Suprapubic skin (tissue), 4 donors: ENCODE results near the gene XPO6. TPM values are rescaled to one million over a fixed set of nuclear protein-coding genes. Genes with fewer than 3 reads are reported as not detected.

ENCODE experiments used
- DNase-seq, 2 donors: peaks; one replicate each; pipeline ENCODE4 v3.0.0-alpha.2; 2019; ENCODE audit warnings: low spot score in 2 of 2
- H3K27ac ChIP-seq: fragments of 200-600 bp; sonication (generic); one replicate; pipeline ENCODE4 v1.5.1; 2019
- H3K27me3 ChIP-seq: fragments of 200-600 bp; sonication (generic); one replicate; pipeline ENCODE4 v1.5.1; 2019
- H3K36me3 ChIP-seq: fragments of 200-600 bp; sonication (generic); one replicate; pipeline ENCODE4 v1.5.1; 2019
- H3K4me1 ChIP-seq: fragments of 200-600 bp; sonication (generic); one replicate; pipeline ENCODE4 v1.5.1; 2019
- H3K4me3 ChIP-seq: fragments of 200-600 bp; sonication (generic); one replicate; pipeline ENCODE4 v1.5.1; 2019; ENCODE audit warnings: mild to moderate bottlenecking
- H3K9me3 ChIP-seq: fragments of 200-600 bp; sonication (generic); one replicate; pipeline ENCODE4 v1.5.1; 2019
- EP300 ChIP-seq: sonication (generic); formaldehyde crosslinking; IDR thresholded peaks from one replicate; pipeline ENCODE4 v1.6.1; 2017; ENCODE audit warnings: antibody characterized with exemption
- POLR2A ChIP-seq, 2 donors: fragments of 450-650 bp; IDR thresholded peaks; one replicate each; pipeline ENCODE4 v1.6.1; 2017; ENCODE audit warnings: antibody characterized with exemption in 2 of 2, mild to moderate bottlenecking in 2 of 2, moderate library complexity in 2 of 2
- POLR2AphosphoS5 ChIP-seq, 3 donors: sonication (generic); formaldehyde crosslinking; IDR thresholded peaks; one replicate each; pipeline ENCODE4 v1.6.1; 2017; ENCODE audit warnings: antibody characterized with exemption in 3 of 3
- WGBS: methylation state at CpG from one replicate; pipeline ENCODE4 v1.1.5; 2018; 5-methylcytosine and 5-hydroxymethylcytosine counted together
- total RNA-seq, 4 donors: library from RNA; depleted of rRNA; stranded (reverse); fragments of >200 nt; gene quantifications; one replicate each; pipeline ENCODE4 v1.1.0, GENCODE V29; 2016
- TF ChIP-seq, protein P1 (sequence below), 2 donors: fragments of 200-600 bp in 1 of 2; fragments of 450-650 bp in 1 of 2; sonication (generic) in 1 of 2; IDR thresholded peaks; one replicate each; pipeline ENCODE4 v1.5.1; 2016 to 2019; ENCODE audit warnings: antibody characterized with exemption in 2 of 2, mild to moderate bottlenecking in 1 of 2, moderate library complexity in 1 of 2

Gene XPO6
- total RNA-seq, 4 donors from 2014 or later, result 78.6 to 161 (median 88.1) TPM

DNA sequence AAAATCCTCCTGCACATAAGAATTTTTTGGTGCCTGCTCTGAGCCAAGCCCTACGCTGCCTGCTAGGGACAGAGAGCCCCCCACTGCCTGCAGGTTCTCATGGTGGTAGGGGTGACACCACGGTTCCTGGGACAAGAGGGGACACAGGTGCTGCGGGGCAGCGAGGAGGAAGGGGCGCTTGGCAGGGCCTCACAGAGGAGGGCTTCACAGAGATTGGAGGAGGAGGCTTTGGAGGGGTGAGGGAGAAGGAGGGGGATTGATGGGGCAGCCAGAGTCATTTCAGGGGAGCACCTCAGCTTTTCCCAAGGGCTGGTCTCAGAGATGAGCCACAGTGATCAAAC, 118.4 kb downstream of the XPO6 start:
- Histone ChIP-seq H3K9me3 (no peaks in the 10 kb centered on the region), H3K4me3 (no peak overlapping the region), H3K4me1 (peaks cover 10% of the 10 kb centered on the region), H3K27me3 (no peaks in the 10 kb centered on the region), H3K27ac (no peak overlapping the region), H3K36me3 (peaks cover 22% of the 10 kb centered on the region)
- 77% methylated on average over 5 of the region's 5 CpGs for WGBS
- DNase-seq, result no peak
- TF ChIP-seq POLR2AphosphoS5 (IDR thresholded peaks at IDR 0.05) (no peak), POLR2A (IDR thresholded peaks at IDR 0.05) (no peak), EP300 (no peak)
- TF ChIP-seq, protein P1, sequence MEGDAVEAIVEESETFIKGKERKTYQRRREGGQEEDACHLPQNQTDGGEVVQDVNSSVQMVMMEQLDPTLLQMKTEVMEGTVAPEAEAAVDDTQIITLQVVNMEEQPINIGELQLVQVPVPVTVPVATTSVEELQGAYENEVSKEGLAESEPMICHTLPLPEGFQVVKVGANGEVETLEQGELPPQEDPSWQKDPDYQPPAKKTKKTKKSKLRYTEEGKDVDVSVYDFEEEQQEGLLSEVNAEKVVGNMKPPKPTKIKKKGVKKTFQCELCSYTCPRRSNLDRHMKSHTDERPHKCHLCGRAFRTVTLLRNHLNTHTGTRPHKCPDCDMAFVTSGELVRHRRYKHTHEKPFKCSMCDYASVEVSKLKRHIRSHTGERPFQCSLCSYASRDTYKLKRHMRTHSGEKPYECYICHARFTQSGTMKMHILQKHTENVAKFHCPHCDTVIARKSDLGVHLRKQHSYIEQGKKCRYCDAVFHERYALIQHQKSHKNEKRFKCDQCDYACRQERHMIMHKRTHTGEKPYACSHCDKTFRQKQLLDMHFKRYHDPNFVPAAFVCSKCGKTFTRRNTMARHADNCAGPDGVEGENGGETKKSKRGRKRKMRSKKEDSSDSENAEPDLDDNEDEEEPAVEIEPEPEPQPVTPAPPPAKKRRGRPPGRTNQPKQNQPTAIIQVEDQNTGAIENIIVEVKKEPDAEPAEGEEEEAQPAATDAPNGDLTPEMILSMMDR (IDR thresholded peaks at IDR 0.05), result no peak

DNA sequence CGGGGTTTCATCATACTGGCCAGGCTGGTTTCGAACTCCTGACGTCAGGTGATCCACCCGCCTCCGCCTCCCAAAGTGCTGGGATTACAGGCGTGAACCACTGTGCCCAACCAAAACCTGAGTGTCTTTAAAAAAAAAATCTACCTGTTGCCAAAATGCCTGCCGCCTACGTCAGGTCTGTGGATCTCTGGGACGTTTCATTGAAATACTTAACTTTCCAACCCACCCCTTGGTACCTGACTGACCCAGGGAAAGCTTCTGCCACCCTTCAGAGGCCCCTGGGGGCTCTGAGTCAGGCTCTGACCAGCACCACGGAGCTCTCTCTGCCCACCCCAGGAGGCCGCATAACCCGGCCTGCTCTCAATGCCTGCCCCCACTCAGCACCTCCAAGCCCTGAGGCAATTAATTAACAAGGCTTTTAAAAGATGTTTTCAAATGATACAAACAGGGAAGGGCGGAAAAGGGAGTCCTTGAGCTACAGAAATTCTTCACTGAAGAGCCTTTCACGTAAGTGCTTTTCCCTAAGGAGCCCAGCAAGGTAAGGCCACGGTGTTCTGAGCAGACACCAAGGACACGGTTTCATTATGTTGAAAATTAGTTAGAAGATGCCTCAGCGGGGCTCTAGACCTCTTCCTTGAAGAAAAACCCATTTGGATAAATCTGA, 118.9 kb downstream of the XPO6 start:
- no peak overlapping the region for H3K27ac ChIP-seq
- peaks cover 10% of the 10 kb centered on the region for H3K4me1 ChIP-seq
- 55% methylated on average over 17 of the region's 17 CpGs for WGBS
- H3K36me3 ChIP-seq, result peaks cover 17% of the 10 kb centered on the region
- TF ChIP-seq POLR2A (IDR thresholded peaks at IDR 0.05) (no peak), POLR2AphosphoS5 (IDR thresholded peaks at IDR 0.05) (no peak), EP300 (no peak)
- TF ChIP-seq, protein P1 (IDR thresholded peaks at IDR 0.05), result no peak
- no peak for DNase-seq
- no peaks in the 10 kb centered on the region for H3K27me3 ChIP-seq
- H3K4me3 ChIP-seq, result no peak overlapping the region
- no peaks in the 10 kb centered on the region for H3K9me3 ChIP-seq

DNA sequence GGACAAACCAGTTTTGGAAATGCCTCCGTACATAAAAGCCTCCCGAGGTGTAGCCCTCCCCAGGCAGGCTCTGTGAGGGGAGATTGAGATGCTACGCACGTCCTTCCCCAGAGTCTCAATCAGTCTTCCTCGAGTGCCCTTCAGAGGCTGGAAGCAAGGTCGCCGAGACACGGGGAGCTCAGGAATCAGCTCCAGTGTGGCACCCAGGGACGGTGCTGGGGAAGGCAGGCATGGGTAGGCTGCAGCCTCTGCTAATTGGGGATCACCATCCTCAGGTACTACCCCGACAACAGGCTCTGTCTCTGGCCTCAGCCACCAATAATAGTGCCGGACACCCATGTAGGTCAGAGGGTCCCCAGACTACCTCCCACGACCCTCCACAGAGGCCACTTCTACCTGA, 120.1 kb downstream of the XPO6 start:
- Histone ChIP-seq H3K4me1 (peaks cover 10% of the 10 kb centered on the region), H3K9me3 (no peaks in the 10 kb centered on the region), H3K4me3 (no peak overlapping the region), H3K27ac (no peak overlapping the region), H3K36me3 (peaks cover 5% of the 10 kb centered on the region), H3K27me3 (no peaks in the 10 kb centered on the region)
- 94% methylated on average over 4 of the region's 12 CpGs for WGBS
- TF ChIP-seq EP300 (no peak), POLR2A (IDR thresholded peaks at IDR 0.05) (no peak), POLR2AphosphoS5 (IDR thresholded peaks at IDR 0.05) (no peak)
- TF ChIP-seq, protein P1 (IDR thresholded peaks at IDR 0.05), result no peak
- no peak for DNase-seq

DNA sequence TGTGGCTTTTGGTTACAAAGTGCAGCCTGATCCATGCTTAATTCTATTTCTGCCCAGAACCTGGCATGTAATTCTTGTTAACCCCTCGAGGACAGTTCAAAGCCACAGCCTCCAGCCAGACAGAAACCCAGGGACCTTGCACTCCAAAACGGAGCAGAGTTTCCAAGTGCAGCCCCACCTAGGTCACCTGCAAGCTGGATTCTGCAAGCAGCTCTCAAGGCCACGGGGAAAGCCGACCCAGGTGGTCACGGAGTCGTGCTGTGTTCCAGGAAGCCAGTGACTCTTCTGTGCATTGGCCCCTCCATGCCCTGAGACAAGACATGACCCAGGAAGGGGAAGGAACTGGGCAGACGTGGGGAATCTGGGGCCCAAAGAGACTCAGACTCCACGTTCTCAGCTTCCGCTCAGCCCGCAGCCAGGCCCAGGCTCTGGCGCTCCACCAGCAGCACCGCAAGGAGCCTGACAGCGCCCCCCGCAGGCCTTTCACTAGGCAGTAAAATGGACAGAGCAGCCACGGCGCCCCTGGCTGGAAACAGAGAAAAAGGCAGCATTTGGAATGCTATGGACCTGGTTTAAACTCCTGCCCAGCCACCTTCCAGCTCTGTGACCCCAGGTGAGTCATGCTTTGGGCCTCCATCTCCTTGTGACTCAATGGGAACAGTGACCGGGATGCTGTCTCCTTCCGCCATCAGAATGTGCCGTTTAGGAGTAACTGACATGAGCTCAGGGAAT, 121.0 kb downstream of the XPO6 start:
- TF ChIP-seq, protein P1 (IDR thresholded peaks at IDR 0.05), result no peak
- no peak for TF ChIP-seq EP300
- TF ChIP-seq POLR2AphosphoS5 (IDR thresholded peaks at IDR 0.05), result no peak
- TF ChIP-seq POLR2A (IDR thresholded peaks at IDR 0.05), result no peak
- Histone ChIP-seq H3K4me1 (peaks cover 10% of the 10 kb centered on the region), H3K27ac (no peak overlapping the region), H3K36me3 (no peaks in the 10 kb centered on the region), H3K9me3 (no peaks in the 10 kb centered on the region), H3K27me3 (no peaks in the 10 kb centered on the region), H3K4me3 (no peak overlapping the region)
- DNase-seq, result no peak
- whole genome bisulfite sequencing, result 85% methylated on average over 15 of the region's 19 CpGs

DNA sequence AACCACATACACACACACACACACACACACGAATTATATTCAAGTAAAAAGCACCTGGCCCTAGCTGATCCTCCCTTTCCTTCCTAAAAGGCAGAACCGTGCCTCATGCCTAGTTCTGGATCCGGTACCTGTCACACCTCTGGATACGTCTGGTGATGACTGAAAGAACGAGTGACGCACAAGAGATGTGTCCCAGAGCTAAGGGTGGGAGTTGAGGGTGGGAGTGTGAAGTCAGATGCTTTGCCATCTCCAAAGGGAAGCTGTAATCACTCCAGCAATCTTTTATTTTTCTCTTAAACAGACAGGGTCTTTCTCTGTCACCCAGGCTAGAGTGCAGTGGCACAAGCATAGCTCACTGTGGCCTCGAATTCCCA, 121.8 kb downstream of the XPO6 start:
- DNase-seq, result no peak
- Histone ChIP-seq H3K27ac (no peak overlapping the region), H3K4me3 (no peak overlapping the region), H3K9me3 (no peaks in the 10 kb centered on the region), H3K27me3 (no peaks in the 10 kb centered on the region), H3K4me1 (peaks cover 10% of the 10 kb centered on the region), H3K36me3 (no peaks in the 10 kb centered on the region)
- WGBS, result 76% methylated on average over 7 of the region's 7 CpGs
- TF ChIP-seq POLR2AphosphoS5 (IDR thresholded peaks at IDR 0.05) (no peak), EP300 (no peak), POLR2A (IDR thresholded peaks at IDR 0.05) (no peak)
- TF ChIP-seq, protein P1 (IDR thresholded peaks at IDR 0.05), result no peak
